Mammary epithelial cell (primary cell): ENCODE data around the gene TJP3.

Experiments used
- CTCF ChIP-seq, 2 donors: IDR thresholded peaks in 1 of 2; conservative IDR thresholded peaks in 1 of 2; 2 replicates each; pipeline ENCODE4 v1.5.1; 2011 to 2012; ENCODE audit warnings: inconsistent platforms in 2 of 2, low read length in 2 of 2, mild to moderate bottlenecking in 2 of 2, control low read depth in 1 of 2, low read depth in 1 of 2; ENCODE audit not compliant: insufficient read depth in 1 of 2; ENCODE audit errors: extremely low read depth in 1 of 2
- EZH2 ChIP-seq: IDR thresholded peaks from 2 replicates; pipeline ENCODE4 v1.6.1; 2012; ENCODE audit warnings: low read length, inconsistent platforms, borderline replicate concordance

- no peak for TF ChIP-seq CTCF (conservative IDR thresholded peaks at IDR 0.05 in 1 of 2, IDR thresholded peaks at IDR 0.05 in 1 of 2; ENCODE audit: extremely low read depth in 1 of 2, insufficient read depth in 1 of 2, low read depth in 1 of 2, low read length in 2 of 2)
- TF ChIP-seq EZH2, result no peak
These were observed 16.8 kb upstream of the TJP3 start for GRCh38 chr19:3691372-3691716.
